Testis (tissue), 2 donors: ENCODE results near the gene SEMA3D.

Source experiments
- POLR2A ChIP-seq: fragments of 450-650 bp; IDR thresholded peaks from one replicate; pipeline ENCODE4 v1.6.1; 2017; ENCODE audit warnings: antibody characterized with exemption, mild to moderate bottlenecking, moderate library complexity
- TF ChIP-seq, protein P1 (sequence below), 3 experiments: fragments of 450-650 bp in 2 of 3; fragments of 200-600 bp in 1 of 3; sonication (generic) in 1 of 3; IDR thresholded peaks; one replicate each; pipeline ENCODE4 v1.5.1; 2016 to 2019; ENCODE audit warnings: antibody characterized with exemption in 3 of 3, mild to moderate bottlenecking in 2 of 3, moderate library complexity in 1 of 3

DNA sequence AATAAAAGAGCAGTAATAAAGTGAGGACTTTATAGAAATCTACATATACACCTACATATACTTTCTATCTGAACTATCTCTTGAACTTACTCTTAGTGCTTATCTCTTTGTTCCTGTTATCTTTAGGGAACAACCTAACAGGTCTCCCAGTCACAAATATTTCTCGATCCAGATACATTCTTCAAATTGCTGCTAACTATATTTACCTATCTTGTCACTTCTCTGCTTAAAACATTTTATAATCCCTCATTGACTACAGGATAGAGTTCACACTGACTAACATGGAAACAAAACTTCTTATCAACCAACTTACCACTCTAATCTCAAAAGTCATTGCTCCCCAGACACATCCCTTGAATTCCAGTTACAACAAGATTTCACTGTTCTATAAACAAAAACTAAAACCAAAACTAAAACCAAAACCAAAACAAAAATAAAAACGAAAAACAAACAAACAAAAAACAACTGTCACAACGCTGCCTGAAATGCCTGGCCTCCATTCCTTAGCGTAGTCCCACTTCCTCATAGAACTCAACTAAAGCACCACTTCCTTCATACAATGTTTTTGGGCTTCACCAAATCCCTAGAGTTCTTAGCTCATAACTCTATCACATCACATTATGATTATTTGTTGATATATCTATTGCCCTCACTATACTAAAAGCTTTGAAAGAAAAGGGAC is 134.7 kb downstream of the SEMA3D start:
- TF ChIP-seq, protein P1, sequence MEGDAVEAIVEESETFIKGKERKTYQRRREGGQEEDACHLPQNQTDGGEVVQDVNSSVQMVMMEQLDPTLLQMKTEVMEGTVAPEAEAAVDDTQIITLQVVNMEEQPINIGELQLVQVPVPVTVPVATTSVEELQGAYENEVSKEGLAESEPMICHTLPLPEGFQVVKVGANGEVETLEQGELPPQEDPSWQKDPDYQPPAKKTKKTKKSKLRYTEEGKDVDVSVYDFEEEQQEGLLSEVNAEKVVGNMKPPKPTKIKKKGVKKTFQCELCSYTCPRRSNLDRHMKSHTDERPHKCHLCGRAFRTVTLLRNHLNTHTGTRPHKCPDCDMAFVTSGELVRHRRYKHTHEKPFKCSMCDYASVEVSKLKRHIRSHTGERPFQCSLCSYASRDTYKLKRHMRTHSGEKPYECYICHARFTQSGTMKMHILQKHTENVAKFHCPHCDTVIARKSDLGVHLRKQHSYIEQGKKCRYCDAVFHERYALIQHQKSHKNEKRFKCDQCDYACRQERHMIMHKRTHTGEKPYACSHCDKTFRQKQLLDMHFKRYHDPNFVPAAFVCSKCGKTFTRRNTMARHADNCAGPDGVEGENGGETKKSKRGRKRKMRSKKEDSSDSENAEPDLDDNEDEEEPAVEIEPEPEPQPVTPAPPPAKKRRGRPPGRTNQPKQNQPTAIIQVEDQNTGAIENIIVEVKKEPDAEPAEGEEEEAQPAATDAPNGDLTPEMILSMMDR (IDR thresholded peaks at IDR 0.05): no peak
- TF ChIP-seq POLR2A: no peak
